ENCODE data around the gene PEX1.
"Not testable (repeated sequence)": the region's sequence is repeated elsewhere in the genome, so short reads cannot be mapped to it uniquely, and the experiment has no call there.

The PEX1 gene

GRCh38 chr7:92460510-92460909 is 67.8 kb downstream of the PEX1 start:
- no peak for DNase-seq (ENCODE audit: low spot score)

- DNase-seq (ENCODE audit: low spot score): no peak
Measured at GRCh38 chr7:92460109-92460508, 68.2 kb downstream of the PEX1 start.

GRCh38 chr7:92456236-92456635 is 72.1 kb downstream of the PEX1 start:
- DNase-seq (ENCODE audit: low spot score): no peak

GRCh38 chr7:92451645-92452044 is 76.7 kb downstream of the PEX1 start:
- DNase-seq (ENCODE audit: low spot score): no peak

DNA sequence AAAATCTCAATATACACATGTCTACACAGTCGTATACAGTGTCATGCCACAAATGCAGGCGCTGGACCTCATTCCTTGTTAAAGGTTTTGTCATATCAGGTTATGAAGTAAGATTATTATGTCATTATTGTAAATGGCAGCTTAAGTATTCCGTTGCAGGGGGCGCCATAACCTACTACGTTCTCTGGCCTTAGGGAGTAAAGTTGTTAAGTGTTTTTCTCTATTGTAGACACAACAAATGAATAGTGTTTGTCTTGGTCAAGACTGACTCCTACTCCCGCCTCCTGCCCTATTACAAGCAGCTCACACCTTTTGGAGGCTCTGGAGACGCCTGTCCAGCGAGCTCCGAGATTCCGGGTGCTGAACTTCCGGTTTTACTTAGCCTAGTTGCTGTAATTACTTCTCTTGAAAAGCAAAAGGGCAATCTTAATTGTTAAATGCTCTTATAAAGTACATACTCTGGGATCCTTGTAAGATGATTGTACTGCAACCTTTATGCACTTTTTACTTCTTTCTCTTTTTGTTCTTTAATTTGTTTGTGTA is 80.0 kb downstream of the PEX1 start:
- DNase-seq (ENCODE audit: low spot score): peak; percentile 47

DNA sequence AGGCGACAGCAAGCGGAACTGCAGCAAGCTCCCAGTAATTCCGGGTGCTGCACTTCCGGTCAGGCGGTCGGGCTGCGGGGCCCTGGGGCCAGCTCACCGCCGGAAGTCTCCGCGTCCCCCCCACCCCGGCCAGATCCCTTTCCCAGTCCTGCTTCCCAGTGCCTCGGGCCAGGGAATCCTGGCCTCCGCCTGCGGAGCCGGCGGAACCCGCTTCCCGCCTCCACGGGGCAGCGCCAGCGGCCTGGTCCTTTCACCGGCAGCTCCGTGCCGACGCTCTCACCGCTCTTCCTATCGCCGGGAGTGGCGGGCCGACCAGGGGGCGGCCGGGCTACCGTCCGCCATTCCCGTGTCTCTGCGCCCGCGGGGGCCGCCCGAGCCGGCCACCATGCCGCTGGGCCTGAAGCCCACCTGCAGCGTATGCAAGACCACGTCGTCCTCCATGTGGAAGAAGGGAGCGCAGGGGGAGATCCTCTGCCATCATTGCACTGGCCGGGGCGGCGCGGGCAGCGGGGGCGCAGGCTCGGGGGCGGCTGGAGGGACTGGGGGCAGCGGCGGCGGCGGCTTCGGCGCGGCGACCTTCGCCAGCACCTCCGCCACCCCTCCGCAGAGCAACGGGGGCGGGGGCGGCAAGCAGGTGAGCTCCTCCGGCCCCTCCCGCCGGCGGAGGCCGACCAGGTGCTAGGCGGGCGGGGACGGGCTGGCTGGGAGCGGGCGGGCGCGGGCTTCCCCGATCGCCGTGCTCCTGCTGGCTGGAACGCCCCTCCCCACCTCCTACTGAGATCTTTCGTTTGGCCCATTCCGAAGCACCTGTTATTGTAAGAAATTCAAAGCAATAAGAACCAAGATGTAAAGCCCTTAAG is 80.7 kb downstream of the PEX1 start, which contains the start of gene GATAD1:
Gene GATAD1 (plus strand): TSS at position 138 of the 860 bp plus-strand sequence. CDS start 248 bp downstream, at position 386.
- DNase-seq (ENCODE audit: low spot score): peak; percentile 91

- DNase-seq (ENCODE audit: low spot score): no peak
Measured at GRCh38 chr7:92446869-92447344, 81.4 kb downstream of the PEX1 start.

GRCh38 chr7:92442720-92443119 is 85.6 kb downstream of the PEX1 start:
- DNase-seq (ENCODE audit: low spot score): not testable (repeated sequence)

DNA sequence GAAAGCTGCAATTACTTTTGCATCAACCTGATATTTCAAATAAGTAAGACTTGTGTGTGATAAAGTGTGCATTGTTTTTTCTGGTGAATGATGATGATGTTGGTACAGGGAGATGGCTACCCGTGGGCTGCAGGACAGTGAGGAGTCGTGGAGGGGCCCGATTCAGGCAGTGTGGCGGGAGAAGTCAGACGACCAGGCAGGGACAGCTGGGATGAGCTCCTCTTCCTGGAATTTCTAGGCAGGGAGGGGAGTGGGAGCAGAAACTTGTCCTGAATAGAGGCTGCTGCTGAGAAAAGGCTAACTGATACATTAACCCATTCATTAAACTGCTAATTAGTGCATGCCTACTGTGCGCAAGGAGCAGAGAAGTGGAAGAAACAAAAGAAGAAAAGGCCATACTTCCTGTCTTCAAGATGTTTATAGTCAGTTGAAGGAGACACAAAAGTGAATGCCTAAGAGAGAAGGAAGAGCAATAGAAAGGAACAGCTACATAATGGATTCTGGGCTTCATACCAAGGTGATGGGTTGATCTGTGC is 90.3 kb downstream of the PEX1 start:
- no peak for DNase-seq (ENCODE audit: low spot score)
